NOMO-1 treated with dmso at 0.1 percent for 144 hours (cell line): ENCODE measurements around the gene GRAP2.

Experiments used
- DNase-seq: peaks from one replicate; lab custom pipeline; 2025; ENCODE audit not compliant: unreplicated experiment; lab: John Stamatoyannopoulos, UW

Gene GRAP2

GRCh38 chr22:40009292-40009774 lies 108.4 kb downstream of the GRAP2 start:
- no peak for DNase-seq

- no peak for DNase-seq
Measured at GRCh38 chr22:40009951-40010671, 109.2 kb downstream of the GRAP2 start.

GRCh38 chr22:40010746-40011145 lies 109.9 kb downstream of the GRAP2 start:
- no peak for DNase-seq

GRCh38 chr22:40014667-40015248 lies 113.9 kb downstream of the GRAP2 start:
- DNase-seq = no peak

- DNase-seq = no peak
Measured at GRCh38 chr22:40015358-40015976, 114.6 kb downstream of the GRAP2 start.

- no peak for DNase-seq
Measured at GRCh38 chr22:40018051-40018450, 117.2 kb downstream of the GRAP2 start.

GRCh38 chr22:40019100-40019499 lies 118.2 kb downstream of the GRAP2 start:
- DNase-seq = no peak

- no peak for DNase-seq
Measured at GRCh38 chr22:40020956-40021355, 120.1 kb downstream of the GRAP2 start.

GRCh38 chr22:40021401-40022000 lies 120.6 kb downstream of the GRAP2 start:
- DNase-seq = no peak

GRCh38 chr22:40022536-40023240 lies 121.8 kb downstream of the GRAP2 start:
- no peak for DNase-seq
